GM23338 (cell line): ENCODE data around the gene SCRG1. TPM values are rescaled to one million over a fixed set of nuclear protein-coding genes. Genes with fewer than 3 reads are reported as not detected.

Experiments
- ATAC-seq: fragments of 200-7000 bp; cut with Tn5 transposase; 3 replicates; pipeline ENCODE4 v1.9.1; 2020
- DNase-seq: peaks from one replicate; pipeline ENCODE4 v3.0.0-alpha.2; 2015; ENCODE audit warnings: low spot score
- H2AFZ ChIP-seq: fragments of 200-600 bp; sonication (generic); 2 replicates; pipeline ENCODE4 v1.8.0; 2016; ENCODE audit warnings: antibody characterized with exemption, mild to moderate bottlenecking, moderate library complexity
- H3F3A ChIP-seq: fragments of 200-600 bp; sonication (generic); replicated peaks from 2 replicates; pipeline ENCODE4 v1.8.0; 2017; ENCODE audit warnings: antibody characterized with exemption, mixed run types, low read depth
- H3K27ac ChIP-seq: fragments of 200-600 bp; sonication (generic); 2 replicates; pipeline ENCODE4 v1.6.1; 2016; ENCODE audit warnings: low read depth
- H3K27me3 ChIP-seq: fragments of 200-600 bp; sonication (generic); 2 replicates; pipeline ENCODE4 v1.8.0; 2016; ENCODE audit warnings: mild to moderate bottlenecking, mixed run types, moderate library complexity; ENCODE audit not compliant: insufficient read depth
- H3K36me3 ChIP-seq: fragments of 200-600 bp; sonication (generic); 2 replicates; pipeline ENCODE4 v1.8.0; 2016; ENCODE audit warnings: mild to moderate bottlenecking; ENCODE audit not compliant: insufficient read depth
- H3K4me1 ChIP-seq: fragments of 200-600 bp; sonication (generic); 2 replicates; pipeline ENCODE4 v1.8.0; 2016; ENCODE audit warnings: mild to moderate bottlenecking, moderate library complexity; ENCODE audit not compliant: insufficient read depth
- H3K4me2 ChIP-seq: fragments of 200-600 bp; sonication (generic); 2 replicates; pipeline ENCODE4 v1.7.1; 2017; ENCODE audit warnings: mixed run types
- H3K4me3 ChIP-seq: fragments of 200-600 bp; sonication (generic); 2 replicates; pipeline ENCODE4 v1.6.1; 2016; ENCODE audit warnings: mixed run types
- H3K79me2 ChIP-seq: fragments of 200-600 bp; sonication (generic); replicated peaks from 2 replicates; pipeline ENCODE4 v1.8.0; 2017; ENCODE audit warnings: mild to moderate bottlenecking; ENCODE audit not compliant: insufficient read depth
- H3K9me2 ChIP-seq: fragments of 200-600 bp; sonication (generic); 2 replicates; pipeline ENCODE4 v1.8.0; 2017; ENCODE audit not compliant: insufficient read depth
- H4K20me1 ChIP-seq: fragments of 200-600 bp; sonication (generic); replicated peaks from 2 replicates; pipeline ENCODE4 v1.8.0; 2017; ENCODE audit warnings: mild to moderate bottlenecking; ENCODE audit not compliant: insufficient read depth
- H3K27ac Mint-ChIP-seq: 2 replicates; pipeline ENCODE4 v1.8.0; 2020; ENCODE audit warnings: inconsistent platforms, mild to moderate bottlenecking, moderate library complexity, mixed read lengths
- H3K27me3 Mint-ChIP-seq: 3 replicates; pipeline ENCODE4 v1.8.0; 2022; ENCODE audit warnings: low read depth, mild to moderate bottlenecking, moderate library complexity, mixed read lengths, inconsistent platforms; ENCODE audit not compliant: insufficient read depth, poor library complexity
- H3K36me3 Mint-ChIP-seq: 3 replicates; pipeline ENCODE4 v1.8.0; 2021; ENCODE audit warnings: low read depth, mild to moderate bottlenecking, inconsistent platforms, moderate library complexity, mixed read lengths
- H3K4me1 Mint-ChIP-seq: 3 replicates; pipeline ENCODE4 v1.8.0; 2020; ENCODE audit warnings: mild to moderate bottlenecking, inconsistent platforms, mixed read lengths
- H3K4me3 Mint-ChIP-seq: 3 replicates; pipeline ENCODE4 v1.8.0; 2021; ENCODE audit warnings: moderate library complexity, mild to moderate bottlenecking, inconsistent platforms, mixed read lengths
- H3K9me3 Mint-ChIP-seq: 3 replicates; pipeline ENCODE4 v1.8.0; 2020; ENCODE audit warnings: moderate library complexity, mild to moderate bottlenecking, inconsistent platforms, mixed read lengths
- CREB1 ChIP-seq: fragments of 250-450 bp; sonication (Bioruptor Pico); IDR thresholded peaks from 2 replicates; pipeline ENCODE4 v1.5.0; 2020; ENCODE audit warnings: low read depth, mild to moderate bottlenecking, moderate library complexity
- EZH2 ChIP-seq: fragments of 200-600 bp; sonication (generic); IDR thresholded peaks from one replicate; pipeline ENCODE4 v1.8.0; 2017; ENCODE audit warnings: antibody characterized with exemption, mild to moderate bottlenecking, low read depth; ENCODE audit not compliant: unreplicated experiment
- EZH2phosphoT487 ChIP-seq: fragments of 200-600 bp; sonication (generic); IDR thresholded peaks from one replicate; pipeline ENCODE4 v1.8.1; 2018; ENCODE audit warnings: antibody characterized with exemption; ENCODE audit not compliant: unreplicated experiment
- JUNB ChIP-seq: IDR thresholded peaks from one replicate; pipeline ENCODE4 v1.6.1; 2016; ENCODE audit warnings: antibody characterized with exemption; ENCODE audit not compliant: unreplicated experiment
- NANOG ChIP-seq: IDR thresholded peaks from 2 replicates; pipeline ENCODE4 v1.6.1; 2016; ENCODE audit warnings: antibody characterized with exemption, borderline replicate concordance
- ZNF331 ChIP-seq: fragments of 250-450 bp; sonication (Bioruptor Pico); IDR thresholded peaks from 2 replicates; pipeline ENCODE4 v1.5.0; 2020; ENCODE audit warnings: low read depth, mild to moderate bottlenecking, moderate library complexity
- polyA plus RNA-seq: library from polyadenylated mRNA; unstranded; fragments of >200 nt; fragmentation: Nextera tagmentation; extraction: Ambion mirVana; gene quantifications from 2 replicates; pipeline ENCODE4 v1.2.1, GENCODE V29; 2016
- total RNA-seq: library from RNA; depleted of rRNA; stranded (reverse); fragments of >200 nt; shearing (Covaris generic); gene quantifications from 2 replicates; pipeline ENCODE4 v1.2.3, GENCODE V29; 2014
- TF ChIP-seq, protein P1 (sequence below): fragments of 250-450 bp; sonication (Bioruptor Pico); IDR thresholded peaks from 2 replicates; pipeline ENCODE4 v1.5.0; 2020; ENCODE audit warnings: mild to moderate bottlenecking, moderate library complexity
- TF ChIP-seq, protein P2 (sequence below), 2 experiments: fragments of 200-600 bp in 1 of 2; sonication (generic) in 1 of 2; conservative IDR thresholded peaks; 2 replicates each; pipeline versions ENCODE4 v1.5.1 to v1.6.1; 2016 to 2017; ENCODE audit warnings: antibody characterized with exemption in 2 of 2, low read depth in 2 of 2, mild to moderate bottlenecking in 2 of 2, moderate library complexity in 1 of 2

SCRG1 gene
- total and polyA plus RNA-seq, 2 experiments from 2014 or later = 0.45 TPM; not detected in 1

DNA sequence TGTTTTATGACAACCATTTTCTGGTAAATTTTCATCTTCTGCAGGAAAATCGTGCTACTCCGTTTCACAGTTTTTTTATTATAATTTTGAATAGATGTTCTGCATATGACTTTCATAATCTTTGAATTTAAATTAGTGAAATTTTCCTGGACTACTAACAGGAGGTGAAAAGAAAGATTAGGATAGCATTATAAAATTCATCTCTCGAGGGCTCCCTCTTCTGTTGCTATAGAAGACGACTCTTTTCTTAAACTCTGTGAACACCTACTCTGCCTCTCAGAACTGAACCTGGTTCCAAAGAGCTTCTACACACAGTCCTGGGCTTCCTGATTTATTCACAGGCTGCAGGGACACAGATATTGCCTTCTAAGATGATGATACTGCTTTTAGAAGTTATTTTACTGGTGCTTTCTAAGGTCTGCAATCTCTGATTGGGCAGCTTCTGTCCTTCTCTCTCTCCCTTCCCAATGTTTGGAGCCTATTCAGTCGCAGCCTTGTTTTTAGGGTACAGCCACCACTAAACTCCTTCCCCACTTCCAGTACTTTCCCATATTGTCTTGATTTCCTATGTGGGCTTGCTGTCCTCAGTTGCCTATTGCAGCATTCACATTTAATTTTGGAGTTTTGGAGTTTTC lies 38.2 kb downstream of the SCRG1 start:
- TF ChIP-seq CREB1 (CRISPR knock-in tag) = no peak
- TF ChIP-seq EZH2phosphoT487 = no peak
- no peak for TF ChIP-seq ZNF331 (CRISPR knock-in tag)
- no peak for TF ChIP-seq JUNB
- no peak for TF ChIP-seq EZH2
- TF ChIP-seq, protein P1, sequence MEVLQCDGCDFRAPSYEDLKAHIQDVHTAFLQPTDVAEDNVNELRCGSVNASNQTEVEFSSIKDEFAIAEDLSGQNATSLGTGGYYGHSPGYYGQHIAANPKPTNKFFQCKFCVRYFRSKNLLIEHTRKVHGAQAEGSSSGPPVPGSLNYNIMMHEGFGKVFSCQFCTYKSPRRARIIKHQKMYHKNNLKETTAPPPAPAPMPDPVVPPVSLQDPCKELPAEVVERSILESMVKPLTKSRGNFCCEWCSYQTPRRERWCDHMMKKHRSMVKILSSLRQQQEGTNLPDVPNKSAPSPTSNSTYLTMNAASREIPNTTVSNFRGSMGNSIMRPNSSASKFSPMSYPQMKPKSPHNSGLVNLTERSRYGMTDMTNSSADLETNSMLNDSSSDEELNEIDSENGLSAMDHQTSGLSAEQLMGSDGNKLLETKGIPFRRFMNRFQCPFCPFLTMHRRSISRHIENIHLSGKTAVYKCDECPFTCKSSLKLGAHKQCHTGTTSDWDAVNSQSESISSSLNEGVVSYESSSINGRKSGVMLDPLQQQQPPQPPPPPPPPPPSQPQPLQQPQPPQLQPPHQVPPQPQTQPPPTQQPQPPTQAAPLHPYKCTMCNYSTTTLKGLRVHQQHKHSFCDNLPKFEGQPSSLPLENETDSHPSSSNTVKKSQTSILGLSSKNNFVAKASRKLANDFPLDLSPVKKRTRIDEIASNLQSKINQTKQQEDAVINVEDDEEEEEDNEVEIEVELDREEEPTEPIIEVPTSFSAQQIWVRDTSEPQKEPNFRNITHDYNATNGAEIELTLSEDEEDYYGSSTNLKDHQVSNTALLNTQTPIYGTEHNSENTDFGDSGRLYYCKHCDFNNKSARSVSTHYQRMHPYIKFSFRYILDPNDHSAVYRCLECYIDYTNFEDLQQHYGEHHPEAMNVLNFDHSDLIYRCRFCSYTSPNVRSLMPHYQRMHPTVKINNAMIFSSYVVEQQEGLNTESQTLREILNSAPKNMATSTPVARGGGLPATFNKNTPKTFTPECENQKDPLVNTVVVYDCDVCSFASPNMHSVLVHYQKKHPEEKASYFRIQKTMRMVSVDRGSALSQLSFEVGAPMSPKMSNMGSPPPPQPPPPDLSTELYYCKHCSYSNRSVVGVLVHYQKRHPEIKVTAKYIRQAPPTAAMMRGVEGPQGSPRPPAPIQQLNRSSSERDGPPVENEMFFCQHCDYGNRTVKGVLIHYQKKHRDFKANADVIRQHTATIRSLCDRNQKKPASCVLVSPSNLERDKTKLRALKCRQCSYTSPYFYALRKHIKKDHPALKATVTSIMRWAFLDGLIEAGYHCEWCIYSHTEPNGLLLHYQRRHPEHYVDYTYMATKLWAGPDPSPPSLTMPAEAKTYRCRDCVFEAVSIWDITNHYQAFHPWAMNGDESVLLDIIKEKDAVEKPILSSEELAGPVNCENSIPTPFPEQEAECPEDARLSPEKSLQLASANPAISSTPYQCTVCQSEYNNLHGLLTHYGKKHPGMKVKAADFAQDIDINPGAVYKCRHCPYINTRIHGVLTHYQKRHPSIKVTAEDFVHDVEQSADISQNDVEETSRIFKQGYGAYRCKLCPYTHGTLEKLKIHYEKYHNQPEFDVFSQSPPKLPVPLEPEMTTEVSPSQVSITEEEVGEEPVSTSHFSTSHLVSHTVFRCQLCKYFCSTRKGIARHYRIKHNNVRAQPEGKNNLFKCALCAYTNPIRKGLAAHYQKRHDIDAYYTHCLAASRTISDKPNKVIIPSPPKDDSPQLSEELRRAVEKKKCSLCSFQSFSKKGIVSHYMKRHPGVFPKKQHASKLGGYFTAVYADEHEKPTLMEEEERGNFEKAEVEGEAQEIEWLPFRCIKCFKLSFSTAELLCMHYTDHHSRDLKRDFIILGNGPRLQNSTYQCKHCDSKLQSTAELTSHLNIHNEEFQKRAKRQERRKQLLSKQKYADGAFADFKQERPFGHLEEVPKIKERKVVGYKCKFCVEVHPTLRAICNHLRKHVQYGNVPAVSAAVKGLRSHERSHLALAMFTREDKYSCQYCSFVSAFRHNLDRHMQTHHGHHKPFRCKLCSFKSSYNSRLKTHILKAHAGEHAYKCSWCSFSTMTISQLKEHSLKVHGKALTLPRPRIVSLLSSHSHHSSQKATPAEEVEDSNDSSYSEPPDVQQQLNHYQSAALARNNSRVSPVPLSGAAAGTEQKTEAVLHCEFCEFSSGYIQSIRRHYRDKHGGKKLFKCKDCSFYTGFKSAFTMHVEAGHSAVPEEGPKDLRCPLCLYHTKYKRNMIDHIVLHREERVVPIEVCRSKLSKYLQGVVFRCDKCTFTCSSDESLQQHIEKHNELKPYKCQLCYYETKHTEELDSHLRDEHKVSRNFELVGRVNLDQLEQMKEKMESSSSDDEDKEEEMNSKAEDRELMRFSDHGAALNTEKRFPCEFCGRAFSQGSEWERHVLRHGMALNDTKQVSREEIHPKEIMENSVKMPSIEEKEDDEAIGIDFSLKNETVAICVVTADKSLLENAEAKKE (CRISPR knock-in tag) = no peak
- no peak for TF ChIP-seq NANOG
- TF ChIP-seq, protein P2, sequence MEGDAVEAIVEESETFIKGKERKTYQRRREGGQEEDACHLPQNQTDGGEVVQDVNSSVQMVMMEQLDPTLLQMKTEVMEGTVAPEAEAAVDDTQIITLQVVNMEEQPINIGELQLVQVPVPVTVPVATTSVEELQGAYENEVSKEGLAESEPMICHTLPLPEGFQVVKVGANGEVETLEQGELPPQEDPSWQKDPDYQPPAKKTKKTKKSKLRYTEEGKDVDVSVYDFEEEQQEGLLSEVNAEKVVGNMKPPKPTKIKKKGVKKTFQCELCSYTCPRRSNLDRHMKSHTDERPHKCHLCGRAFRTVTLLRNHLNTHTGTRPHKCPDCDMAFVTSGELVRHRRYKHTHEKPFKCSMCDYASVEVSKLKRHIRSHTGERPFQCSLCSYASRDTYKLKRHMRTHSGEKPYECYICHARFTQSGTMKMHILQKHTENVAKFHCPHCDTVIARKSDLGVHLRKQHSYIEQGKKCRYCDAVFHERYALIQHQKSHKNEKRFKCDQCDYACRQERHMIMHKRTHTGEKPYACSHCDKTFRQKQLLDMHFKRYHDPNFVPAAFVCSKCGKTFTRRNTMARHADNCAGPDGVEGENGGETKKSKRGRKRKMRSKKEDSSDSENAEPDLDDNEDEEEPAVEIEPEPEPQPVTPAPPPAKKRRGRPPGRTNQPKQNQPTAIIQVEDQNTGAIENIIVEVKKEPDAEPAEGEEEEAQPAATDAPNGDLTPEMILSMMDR (conservative IDR thresholded peaks at IDR 0.05; ENCODE audit: low read depth in 2 of 2) = peak; percentile 44 to 49; a peak in 3 of 4 replicates
- Mint-ChIP-seq H3K4me3 (no peak overlapping the region), H3K4me1 (peaks cover 2% of the 10 kb centered on the region; the same call in 1 of the 3 replicates)

More for the DNA sequence above, 38.2 kb downstream of the SCRG1 start:
- no peaks in the 10 kb centered on the region for H3F3A ChIP-seq
- no peak overlapping the region for H2AFZ ChIP-seq
- no peaks in the 10 kb centered on the region for H3K4me1 ChIP-seq
- Mint-ChIP-seq H3K27ac (no peak overlapping the region), H3K36me3 (no peaks in the 10 kb centered on the region), H3K27me3 (peaks cover 4% of the 10 kb centered on the region), H3K9me3 (no peaks in the 10 kb centered on the region)
- ATAC-seq = peak; percentile 69
- H3K79me2 ChIP-seq = no peaks in the 10 kb centered on the region
- DNase-seq = peak; percentile 54
- no peaks in the 10 kb centered on the region for H3K36me3 ChIP-seq
- H3K9me2 ChIP-seq = no peaks in the 10 kb centered on the region
- H4K20me1 ChIP-seq = peaks cover 3% of the 10 kb centered on the region; the same call in 1 of the 2 replicates
- no peak overlapping the region for H3K27ac ChIP-seq
- no peaks in the 10 kb centered on the region for H3K27me3 ChIP-seq
- H3K4me2 ChIP-seq = no peak overlapping the region
- no peak overlapping the region for H3K4me3 ChIP-seq
